ENCODE data around the gene OASL. TPM values are rescaled to one million over a fixed set of nuclear protein-coding genes. Genes with fewer than 3 reads are reported as not detected.

OASL gene
- polyA plus RNA-seq, 1 donor from 2014 or later = 0.42 TPM

DNA sequence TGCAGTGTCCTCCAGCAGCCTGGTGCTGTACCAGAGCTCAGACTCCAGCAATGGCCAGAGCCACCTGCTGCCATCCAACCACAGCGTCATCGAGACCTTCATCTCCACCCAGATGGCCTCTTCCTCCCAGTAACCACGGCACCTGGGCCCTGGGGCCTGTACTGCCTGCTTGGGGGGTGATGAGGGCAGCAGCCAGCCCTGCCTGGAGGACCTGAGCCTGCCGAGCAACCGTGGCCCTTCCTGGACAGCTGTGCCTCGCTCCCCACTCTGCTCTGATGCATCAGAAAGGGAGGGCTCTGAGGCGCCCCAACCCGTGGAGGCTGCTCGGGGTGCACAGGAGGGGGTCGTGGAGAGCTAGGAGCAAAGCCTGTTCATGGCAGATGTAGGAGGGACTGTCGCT is 38.0 kb downstream of the OASL start:
- H2AFZ ChIP-seq (ENCODE audit: low read depth, low read length) = no peak overlapping the region

GRCh38 chr12:121000530-121000929 is 38.5 kb downstream of the OASL start:
- no peak overlapping the region for H3K9ac ChIP-seq (ENCODE audit: low read length)
- H4K20me1 ChIP-seq (ENCODE audit: insufficient read depth) = no peaks in the 10 kb centered on the region
- no peaks in the 10 kb centered on the region for H3K9me3 ChIP-seq (ENCODE audit: low read length)
- no peaks in the 10 kb centered on the region for H3K9me2 ChIP-seq (ENCODE audit: insufficient read depth, low read length)
- H3K36me3 ChIP-seq (ENCODE audit: insufficient read depth, low read length) = peaks cover 5% of the 10 kb centered on the region
- H3K27me3 ChIP-seq (ENCODE audit: insufficient read depth, low read depth, low read length) = no peaks in the 10 kb centered on the region
- no peak overlapping the region for H3K4me2 ChIP-seq (ENCODE audit: low read length)
- H3K27ac ChIP-seq (ENCODE audit: low read length) = no peak overlapping the region
- TF ChIP-seq SMC3 (conservative IDR thresholded peaks at IDR 0.05; ENCODE audit: poor library complexity) = no peak
- TF ChIP-seq RAD21 (conservative IDR thresholded peaks at IDR 0.05) = no peak
- TF ChIP-seq CTCF (IDR thresholded peaks at IDR 0.05; ENCODE audit: poor library complexity, severe bottlenecking) = no peak
- no peak for TF ChIP-seq POLR2AphosphoS5 (IDR thresholded peaks at IDR 0.05)
- no peak for TF ChIP-seq TAF1 (IDR thresholded peaks at IDR 0.05; ENCODE audit: low read depth)
- TF ChIP-seq EZH2 (IDR thresholded peaks at IDR 0.05; ENCODE audit: borderline replicate concordance, insufficient read depth, low read length, poor library complexity, severe bottlenecking) = no peak
- TF ChIP-seq EP300 (conservative IDR thresholded peaks at IDR 0.05; ENCODE audit: poor library complexity, severe bottlenecking) = no peak
- no peak for TF ChIP-seq MXI1 (conservative IDR thresholded peaks at IDR 0.05; ENCODE audit: poor library complexity, severe bottlenecking)
- no peak for TF ChIP-seq REST (IDR thresholded peaks at IDR 0.05; ENCODE audit: borderline replicate concordance)
- no peak overlapping the region for H2AFZ ChIP-seq (ENCODE audit: low read depth, low read length)
- no peaks in the 10 kb centered on the region for H3F3A ChIP-seq (ENCODE audit: insufficient read depth, low read length, poor library complexity, severe bottlenecking)
- H3K4me3 ChIP-seq (ENCODE audit: low read length) = no peak overlapping the region
- no peaks in the 10 kb centered on the region for H3K79me2 ChIP-seq (replicated peaks; ENCODE audit: insufficient read depth, low read length)

More for the DNA sequence above, 38.0 kb downstream of the OASL start:
- H3K36me3 ChIP-seq (ENCODE audit: insufficient read depth, low read length) = peaks cover 5% of the 10 kb centered on the region
- TF ChIP-seq CTCF (IDR thresholded peaks at IDR 0.05; ENCODE audit: poor library complexity, severe bottlenecking) (no peak), RAD21 (conservative IDR thresholded peaks at IDR 0.05) (no peak), EP300 (conservative IDR thresholded peaks at IDR 0.05; ENCODE audit: poor library complexity, severe bottlenecking) (no peak), TAF1 (IDR thresholded peaks at IDR 0.05; ENCODE audit: low read depth) (no peak)
- no peaks in the 10 kb centered on the region for H3K9me3 ChIP-seq (ENCODE audit: low read length)
- no peak overlapping the region for H3K9ac ChIP-seq (ENCODE audit: low read length)
- no peak overlapping the region for H3K4me2 ChIP-seq (ENCODE audit: low read length)
- H3K27me3 ChIP-seq (ENCODE audit: insufficient read depth, low read depth, low read length) = no peaks in the 10 kb centered on the region
- no peaks in the 10 kb centered on the region for H3K79me2 ChIP-seq (replicated peaks; ENCODE audit: insufficient read depth, low read length)
- H3K27ac ChIP-seq (ENCODE audit: low read length) = no peak overlapping the region
- H3K9me2 ChIP-seq (ENCODE audit: insufficient read depth, low read length) = no peaks in the 10 kb centered on the region
- H3F3A ChIP-seq (ENCODE audit: insufficient read depth, low read length, poor library complexity, severe bottlenecking) = no peaks in the 10 kb centered on the region
- no peak overlapping the region for H3K4me3 ChIP-seq (ENCODE audit: low read length)
- no peaks in the 10 kb centered on the region for H4K20me1 ChIP-seq (ENCODE audit: insufficient read depth)
